SK-N-SH (cell line): ENCODE data around the gene SLAIN1. TPM values are rescaled to one million over a fixed set of nuclear protein-coding genes. Genes with fewer than 3 reads are reported as not detected.

ENCODE experiments used
- CTCF ChIA-PET: fragments of 300-600, 350-600 bp; formaldehyde crosslinking; extraction: SDS; loops from one replicate; lab custom pipeline; 2021; lab: Yijun Ruan, JAX
- POLR2A ChIA-PET: fragments of 350-600 bp; sonication (Branson Sonifier 250); formaldehyde crosslinking; extraction: SDS; loops from one replicate; lab custom pipeline; 2020; ENCODE audit warnings: antibody characterized with exemption, inconsistent platforms; lab: Yijun Ruan, JAX
- DNase-seq: peaks from one replicate; pipeline ENCODE4 v3.0.0; 2012
- H2AFZ ChIP-seq: fragments of 200-600 bp; sonication (generic); 2 replicates; pipeline ENCODE4 v1.8.1; 2016; ENCODE audit warnings: antibody characterized with exemption, mild to moderate bottlenecking, low read depth
- H3F3A ChIP-seq: fragments of 200-600 bp; sonication (generic); replicated peaks from 2 replicates; pipeline ENCODE3; 2016; ENCODE audit warnings: antibody characterized with exemption, mild to moderate bottlenecking; ENCODE audit not compliant: insufficient read depth
- H3K27ac ChIP-seq, 2 experiments: fragments of 200-500 bp in 1 of 2; fragments of 200-600 bp in 1 of 2; sonication (Bioruptor generic) in 1 of 2; sonication (generic), shearing (Covaris generic) in 1 of 2; 2 replicates each; pipeline versions ENCODE4 v1.5.1 to v1.6.1; 2014 to 2016; ENCODE audit warnings: low read depth in 2 of 2, inconsistent platforms in 1 of 2, low read length in 1 of 2, mild to moderate bottlenecking in 1 of 2, mixed read lengths in 1 of 2
- H3K27me3 ChIP-seq: fragments of 200-600 bp; sonication (generic), shearing (Covaris generic); 2 replicates; pipeline ENCODE4 v1.6.1; 2016; ENCODE audit warnings: mixed run types; ENCODE audit not compliant: insufficient read depth
- H3K36me3 ChIP-seq, 2 experiments: fragments of 200-500 bp in 1 of 2; fragments of 200-600 bp in 1 of 2; sonication (Bioruptor generic) in 1 of 2; sonication (generic) in 1 of 2; replicated peaks in 1 of 2; 2 replicates each; pipeline versions ENCODE3 to v1.5.1; 2014 to 2016; ENCODE audit warnings: low read length in 1 of 2, mild to moderate bottlenecking in 1 of 2; ENCODE audit not compliant: insufficient read depth in 2 of 2, control insufficient read depth in 1 of 2
- H3K4me1 ChIP-seq, 2 experiments: fragments of 200-500 bp in 1 of 2; fragments of 200-600 bp in 1 of 2; sonication (Bioruptor generic) in 1 of 2; sonication (generic), shearing (Covaris generic) in 1 of 2; 2 replicates each; pipeline versions ENCODE4 v1.5.1 to v1.6.1; 2014 to 2016; ENCODE audit warnings: low read depth in 1 of 2, low read length in 1 of 2, mixed run types in 1 of 2; ENCODE audit not compliant: insufficient read depth in 2 of 2, control insufficient read depth in 1 of 2
- H3K4me2 ChIP-seq: fragments of 200-600 bp; sonication (generic), shearing (Covaris generic); 2 replicates; pipeline ENCODE4 v1.6.1; 2017; ENCODE audit warnings: mixed run types
- H3K4me3 ChIP-seq, 2 experiments: fragments of 200-500 bp in 1 of 2; fragments of 200-600 bp in 1 of 2; sonication (Bioruptor generic) in 1 of 2; sonication (generic), shearing (Covaris generic) in 1 of 2; 2 replicates each; pipeline versions ENCODE4 v1.5.1 to v1.8.1; 2014 to 2016; ENCODE audit warnings: low read depth in 2 of 2, inconsistent platforms in 1 of 2, low read length in 1 of 2, mild to moderate bottlenecking in 1 of 2, mixed read lengths in 1 of 2, moderate library complexity in 1 of 2
- H3K79me2 ChIP-seq: fragments of 200-600 bp; sonication (generic); 2 replicates; pipeline ENCODE4 v1.8.1; 2017; ENCODE audit warnings: mild to moderate bottlenecking; ENCODE audit not compliant: insufficient read depth
- H3K9ac ChIP-seq: fragments of 200-600 bp; sonication (generic); 2 replicates; pipeline ENCODE4 v1.6.1; 2017; ENCODE audit warnings: mixed run types
- H3K9me2 ChIP-seq: fragments of 200-600 bp; sonication (generic); 2 replicates; pipeline ENCODE4 v1.6.1; 2017; ENCODE audit warnings: mixed run types
- H3K9me3 ChIP-seq: fragments of 200-600 bp; sonication (generic); 2 replicates; pipeline ENCODE4 v1.6.1; 2017; ENCODE audit warnings: mixed run types, mild to moderate bottlenecking, moderate library complexity
- H4K20me1 ChIP-seq: fragments of 200-600 bp; sonication (generic); 2 replicates; pipeline ENCODE4 v1.6.1; 2017; ENCODE audit warnings: mild to moderate bottlenecking, mixed run types; ENCODE audit not compliant: insufficient read depth
- CHD2 ChIP-seq: fragments of 150-350 bp; IDR thresholded peaks from 2 replicates; pipeline ENCODE4 v1.6.1; 2018; ENCODE audit warnings: low read length; ENCODE audit not compliant: partially characterized antibody
- CTCF ChIP-seq: fragments of 200-600 bp; sonication (generic); IDR thresholded peaks from 2 replicates; pipeline ENCODE4 v1.6.1; 2017; ENCODE audit warnings: antibody characterized with exemption, mild to moderate bottlenecking, moderate library complexity
- FOXJ3 ChIP-seq: sonication (generic); formaldehyde crosslinking; IDR thresholded peaks from 2 replicates; pipeline ENCODE4 v1.5.1; 2020; ENCODE audit warnings: mild to moderate bottlenecking, missing genetic modification reagents
- GABPA ChIP-seq: IDR thresholded peaks from 2 replicates; pipeline ENCODE4 v1.4.0; 2012; ENCODE audit warnings: low read depth, mild to moderate bottlenecking
- JUND ChIP-seq: IDR thresholded peaks from 2 replicates; pipeline ENCODE4 v1.4.0; 2012
- MEF2A ChIP-seq: IDR thresholded peaks from 2 replicates; pipeline ENCODE4 v1.4.0; 2012; ENCODE audit warnings: low read depth, borderline replicate concordance
- MXI1 ChIP-seq: IDR thresholded peaks from 2 replicates; pipeline ENCODE4 v1.6.1; 2012; ENCODE audit warnings: mild to moderate bottlenecking, low read depth, low read length, improper control_type of control experiment
- PBX3 ChIP-seq: IDR thresholded peaks from 2 replicates; pipeline ENCODE4; 2012
- RCOR1 ChIP-seq: fragments of 150-350 bp; IDR thresholded peaks from 2 replicates; pipeline ENCODE4 v1.6.1; 2017; ENCODE audit warnings: antibody characterized with exemption, low read length
- RXRA ChIP-seq: IDR thresholded peaks from 2 replicates; pipeline ENCODE4 v1.4.0; 2012; ENCODE audit warnings: low read depth, mild to moderate bottlenecking, borderline replicate concordance
- SIN3A ChIP-seq: IDR thresholded peaks from 2 replicates; pipeline ENCODE4 v1.6.1; 2012; ENCODE audit warnings: low read depth, mild to moderate bottlenecking, low read length, moderate library complexity, borderline replicate concordance
- TCF12 ChIP-seq: IDR thresholded peaks from 2 replicates; pipeline ENCODE4 v1.4.0; 2012
- ZBTB33 ChIP-seq: IDR thresholded peaks from 2 replicates; pipeline ENCODE4 v1.4.0; 2012; ENCODE audit warnings: low read depth, borderline replicate concordance
- WGBS: methylation state at CpG from one replicate; pipeline ENCODE4 v1.1.6; 2017; ENCODE audit warnings: low lambda C conversion rate; 5-methylcytosine and 5-hydroxymethylcytosine counted together
- polyA plus RNA-seq, 3 experiments: library from polyadenylated mRNA; depleted of rRNA; stranded (reverse); fragments of >200 nt; gene quantifications; 2 replicates each; pipeline ENCODE4 v1.2.3, GENCODE V29; 2012
- TF ChIP-seq, protein P1 (sequence below): IDR thresholded peaks from 2 replicates; pipeline ENCODE4 v1.6.1; 2012; ENCODE audit warnings: mild to moderate bottlenecking, low read depth, low read length, moderate library complexity

The SLAIN1 gene
- polyA plus RNA-seq, 1 of the 3 experiments (the other 2 are of a cell fraction) = 1.6 TPM

DNA sequence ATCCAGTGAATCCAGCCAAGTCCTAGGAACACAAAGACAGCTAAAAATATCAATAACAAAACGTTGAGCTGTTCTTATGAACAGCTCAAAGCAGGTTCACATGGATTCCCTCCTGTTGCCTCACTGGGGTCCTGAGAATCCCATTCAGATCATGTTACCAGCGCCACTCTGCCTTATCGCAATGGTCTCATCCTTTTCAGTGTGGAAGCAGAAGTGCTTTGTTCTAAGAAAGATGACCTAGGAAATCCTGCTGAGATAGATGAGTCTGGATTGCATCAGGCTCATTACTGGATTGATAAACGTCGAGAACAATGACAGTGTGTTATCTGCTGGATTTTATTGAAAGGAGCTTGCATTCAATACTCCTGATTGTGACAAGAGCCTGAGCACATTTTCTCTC is 87.0 kb downstream of the SLAIN1 start:
- no peaks in the 10 kb centered on the region for H3K9me3 ChIP-seq
- H3K4me3 ChIP-seq = no peak overlapping the region
- no peaks in the 10 kb centered on the region; a peak in 1 of 4 replicates for H3K4me1 ChIP-seq
- 16% methylated on average over 5 of the region's 5 CpGs for WGBS
- TF ChIP-seq RXRA (no peak), GABPA (no peak), TCF12 (no peak), CTCF (no peak), SIN3A (no peak), PBX3 (no peak), MEF2A (no peak), CHD2 (no peak)
- TF ChIP-seq, protein P1, sequence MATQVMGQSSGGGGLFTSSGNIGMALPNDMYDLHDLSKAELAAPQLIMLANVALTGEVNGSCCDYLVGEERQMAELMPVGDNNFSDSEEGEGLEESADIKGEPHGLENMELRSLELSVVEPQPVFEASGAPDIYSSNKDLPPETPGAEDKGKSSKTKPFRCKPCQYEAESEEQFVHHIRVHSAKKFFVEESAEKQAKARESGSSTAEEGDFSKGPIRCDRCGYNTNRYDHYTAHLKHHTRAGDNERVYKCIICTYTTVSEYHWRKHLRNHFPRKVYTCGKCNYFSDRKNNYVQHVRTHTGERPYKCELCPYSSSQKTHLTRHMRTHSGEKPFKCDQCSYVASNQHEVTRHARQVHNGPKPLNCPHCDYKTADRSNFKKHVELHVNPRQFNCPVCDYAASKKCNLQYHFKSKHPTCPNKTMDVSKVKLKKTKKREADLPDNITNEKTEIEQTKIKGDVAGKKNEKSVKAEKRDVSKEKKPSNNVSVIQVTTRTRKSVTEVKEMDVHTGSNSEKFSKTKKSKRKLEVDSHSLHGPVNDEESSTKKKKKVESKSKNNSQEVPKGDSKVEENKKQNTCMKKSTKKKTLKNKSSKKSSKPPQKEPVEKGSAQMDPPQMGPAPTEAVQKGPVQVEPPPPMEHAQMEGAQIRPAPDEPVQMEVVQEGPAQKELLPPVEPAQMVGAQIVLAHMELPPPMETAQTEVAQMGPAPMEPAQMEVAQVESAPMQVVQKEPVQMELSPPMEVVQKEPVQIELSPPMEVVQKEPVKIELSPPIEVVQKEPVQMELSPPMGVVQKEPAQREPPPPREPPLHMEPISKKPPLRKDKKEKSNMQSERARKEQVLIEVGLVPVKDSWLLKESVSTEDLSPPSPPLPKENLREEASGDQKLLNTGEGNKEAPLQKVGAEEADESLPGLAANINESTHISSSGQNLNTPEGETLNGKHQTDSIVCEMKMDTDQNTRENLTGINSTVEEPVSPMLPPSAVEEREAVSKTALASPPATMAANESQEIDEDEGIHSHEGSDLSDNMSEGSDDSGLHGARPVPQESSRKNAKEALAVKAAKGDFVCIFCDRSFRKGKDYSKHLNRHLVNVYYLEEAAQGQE = no peak
- CTCF ChIA-PET = interaction anchor here (1.1 to 5.8 kb wide), 3 partner anchors 26 to 337 kb away, joined by 3 to 30 read pairs (median 3); no protein-coding TSS in a partner anchor
- no peak overlapping the region for H3K9ac ChIP-seq
- H3K36me3 ChIP-seq = no peaks in the 10 kb centered on the region
- H3K4me2 ChIP-seq = no peak overlapping the region
- DNase-seq = no peak
- no peaks in the 10 kb centered on the region for H3K79me2 ChIP-seq
- H2AFZ ChIP-seq = no peak overlapping the region
- no peaks in the 10 kb centered on the region for H3F3A ChIP-seq
- POLR2A ChIA-PET = no interaction called here
- no peaks in the 10 kb centered on the region for H3K27me3 ChIP-seq
- H3K27ac ChIP-seq = no peak overlapping the region
- H3K9me2 ChIP-seq = no peaks in the 10 kb centered on the region
- no peaks in the 10 kb centered on the region for H4K20me1 ChIP-seq

- Histone ChIP-seq H3K79me2 (no peaks in the 10 kb centered on the region), H3K9me2 (no peaks in the 10 kb centered on the region), H3F3A (no peaks in the 10 kb centered on the region), H3K27ac (no peak overlapping the region), H3K27me3 (no peaks in the 10 kb centered on the region), H3K4me2 (no peak overlapping the region), H3K9ac (no peak overlapping the region), H3K36me3 (no peaks in the 10 kb centered on the region), H2AFZ (no peak overlapping the region), H4K20me1 (no peaks in the 10 kb centered on the region), H3K4me1 (no peaks in the 10 kb centered on the region; a peak in 1 of 4 replicates), H3K4me3 (no peak overlapping the region), H3K9me3 (no peaks in the 10 kb centered on the region)
- DNase-seq = no peak
- CTCF ChIA-PET = interaction anchor here (0.5 to 1.4 kb wide), 2 partner anchors 16 to 334 kb away, joined by 4 to 7 read pairs; no protein-coding TSS in a partner anchor
- WGBS = 43% methylated on average over 2 of the region's 2 CpGs
- POLR2A ChIA-PET = no interaction called here
- TF ChIP-seq PBX3 (no peak), MXI1 (no peak), ZBTB33 (no peak), RCOR1 (no peak), JUND (no peak), CTCF (no peak), FOXJ3 (CRISPR knock-in tag) (no peak), TCF12 (no peak), GABPA (no peak)
Observed at GRCh38 chr13:77786695-77787287, 89.3 kb downstream of the SLAIN1 start.
